DND-41 (cell line): ENCODE measurements around the gene FOXN3.

Experiments used
- ATAC-seq: fragments of 200-7000 bp; cut with Tn5 transposase; 3 replicates; pipeline ENCODE4 v1.9.1; 2021; ENCODE audit warnings: low read depth; ENCODE audit not compliant: insufficient read depth
- DNase-seq: peaks from one replicate; pipeline ENCODE4 v3.0.0-alpha.2; 2020
- H2AFZ ChIP-seq: 2 replicates; pipeline ENCODE4 v1.6.0; 2012; ENCODE audit warnings: low read depth, low read length
- H3K27ac ChIP-seq: 2 replicates; pipeline ENCODE4 v1.5.1; 2012; ENCODE audit warnings: low read length, inconsistent platforms
- H3K27me3 ChIP-seq: fragments of 200-600 bp; sonication (generic); 2 replicates; pipeline ENCODE4 v1.6.0; 2012; ENCODE audit warnings: low read length, mild to moderate bottlenecking, inconsistent platforms; ENCODE audit not compliant: insufficient read depth, poor library complexity
- H3K36me3 ChIP-seq: 2 replicates; pipeline ENCODE4 v1.5.1; 2012; ENCODE audit warnings: low read length, inconsistent platforms; ENCODE audit not compliant: insufficient read depth
- H3K4me1 ChIP-seq: 2 replicates; pipeline ENCODE4 v1.5.1; 2012; ENCODE audit warnings: mild to moderate bottlenecking, low read length; ENCODE audit not compliant: insufficient read depth
- H3K4me2 ChIP-seq: 2 replicates; pipeline ENCODE4 v1.6.0; 2012; ENCODE audit warnings: mild to moderate bottlenecking, moderate library complexity, low read length, inconsistent platforms; ENCODE audit not compliant: insufficient read depth
- H3K4me3 ChIP-seq, 2 experiments: fragments of 200-600 bp in 1 of 2; shearing (Covaris generic) in 1 of 2; 2 replicates each; pipeline ENCODE4 v1.5.1; 2012 to 2016; ENCODE audit warnings: inconsistent platforms in 2 of 2, low read length in 2 of 2, mild to moderate bottlenecking in 2 of 2, low read depth in 1 of 2, moderate library complexity in 1 of 2
- H3K79me2 ChIP-seq: 2 replicates; pipeline ENCODE4 v1.6.0; 2012; ENCODE audit warnings: low read length, inconsistent platforms; ENCODE audit not compliant: insufficient read depth
- H3K9ac ChIP-seq: 2 replicates; pipeline ENCODE4 v1.6.0; 2012; ENCODE audit warnings: low read depth, mild to moderate bottlenecking, inconsistent platforms, low read length, moderate library complexity
- H3K9me3 ChIP-seq: 2 replicates; pipeline ENCODE4 v1.5.1; 2012; ENCODE audit warnings: low read length, moderate library complexity, mild to moderate bottlenecking, inconsistent platforms; ENCODE audit not compliant: insufficient read depth, severe bottlenecking
- H4K20me1 ChIP-seq: 2 replicates; pipeline ENCODE4 v1.6.0; 2012; ENCODE audit warnings: low read length; ENCODE audit not compliant: insufficient read depth
- CTCF ChIP-seq: IDR thresholded peaks from 2 replicates; pipeline ENCODE4 v1.5.1; 2012; ENCODE audit warnings: borderline replicate concordance, low read length, moderate library complexity, mild to moderate bottlenecking; ENCODE audit not compliant: poor library complexity, severe bottlenecking; ENCODE audit errors: extremely low read depth
- EZH2 ChIP-seq: IDR thresholded peaks from 3 replicates; pipeline ENCODE4 v1.6.1; 2012; ENCODE audit warnings: borderline replicate concordance, low read depth, mild to moderate bottlenecking, moderate library complexity, low read length, inconsistent platforms; ENCODE audit not compliant: severe bottlenecking

FOXN3 gene

DNA sequence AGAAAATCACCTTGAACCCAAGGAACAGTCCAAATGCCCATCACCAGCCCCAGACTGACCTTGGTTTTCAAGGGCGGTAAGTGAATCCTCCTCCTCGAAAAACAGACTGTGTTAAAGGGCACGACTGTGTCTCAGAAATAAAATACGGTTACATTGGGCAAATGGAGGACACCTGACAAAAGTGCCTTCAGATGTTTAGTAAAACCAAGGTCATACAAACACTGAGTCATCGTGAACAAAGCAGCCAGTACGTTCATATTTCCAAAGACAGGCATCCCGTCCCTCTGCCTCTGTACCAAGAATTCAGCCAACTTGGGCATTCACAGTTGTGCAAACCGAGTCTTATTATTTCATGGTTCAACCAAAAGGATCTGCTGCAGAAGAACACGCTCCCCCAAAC, 25.9 kb downstream of the FOXN3 start:
- Histone ChIP-seq H3K4me3 (no peak overlapping the region), H3K36me3 (peaks cover 22% of the 10 kb centered on the region), H3K4me2 (no peak overlapping the region), H4K20me1 (peaks cover 3% of the 10 kb centered on the region; the same call in 1 of the 2 replicates), H3K9me3 (no peaks in the 10 kb centered on the region), H2AFZ (no peak overlapping the region), H3K9ac (no peak overlapping the region), H3K4me1 (peaks cover 72% of the 10 kb centered on the region), H3K79me2 (peaks cover 88% of the 10 kb centered on the region), H3K27me3 (no peaks in the 10 kb centered on the region), H3K27ac (peak overlapping the region; percentile 97)
- no peak for ATAC-seq
- TF ChIP-seq CTCF (no peak), EZH2 (no peak)
- DNase-seq = no peak

GRCh38 chr14:89388853-89389252, 28.2 kb downstream of the FOXN3 start:
- DNase-seq (no peak), ATAC-seq (no peak)
- H3K4me1 ChIP-seq = peaks cover 73% of the 10 kb centered on the region
- H3K9me3 ChIP-seq = no peaks in the 10 kb centered on the region
- no peaks in the 10 kb centered on the region for H3K27me3 ChIP-seq
- H3K79me2 ChIP-seq = peaks cover 87% of the 10 kb centered on the region
- no peak overlapping the region for H2AFZ ChIP-seq
- H3K36me3 ChIP-seq = peaks cover 18% of the 10 kb centered on the region
- TF ChIP-seq EZH2 (no peak), CTCF (peak; percentile 16)
- no peak overlapping the region for H3K4me2 ChIP-seq
- H3K27ac ChIP-seq = peak overlapping the region; percentile 42
- H3K4me3 ChIP-seq = no peak overlapping the region
- peaks cover 3% of the 10 kb centered on the region; the same call in 1 of the 2 replicates for H4K20me1 ChIP-seq
- H3K9ac ChIP-seq = no peak overlapping the region; the same call in 1 of the 2 replicates

- DNase-seq (no peak), ATAC-seq (no peak)
- peaks cover 18% of the 10 kb centered on the region for H3K36me3 ChIP-seq
- H3K27ac ChIP-seq = peak overlapping the region; percentile 73
- no peaks in the 10 kb centered on the region for H3K27me3 ChIP-seq
- H3K4me3 ChIP-seq = no peak overlapping the region
- H2AFZ ChIP-seq = no peak overlapping the region
- TF ChIP-seq CTCF (no peak), EZH2 (no peak)
- H3K9me3 ChIP-seq = no peaks in the 10 kb centered on the region
- H3K4me1 ChIP-seq = peaks cover 73% of the 10 kb centered on the region
- no peak overlapping the region; the same call in 1 of the 2 replicates for H3K9ac ChIP-seq
- H4K20me1 ChIP-seq = peaks cover 8% of the 10 kb centered on the region; the same call in 1 of the 2 replicates
- H3K4me2 ChIP-seq = no peak overlapping the region
- peaks cover 94% of the 10 kb centered on the region for H3K79me2 ChIP-seq
These were observed 28.9 kb downstream of the FOXN3 start for GRCh38 chr14:89387922-89388685.
